T-helper 2 cell treated with Interferon-gamma antibody and Interleukin-4, amounts not matched to agents 5 μg/mL and 100 μg/mL, for 36 hours (primary cell): ENCODE measurements around the gene ZNG1F.
"Not testable (repeated sequence)": the region's sequence is repeated elsewhere in the genome, so short reads cannot be mapped to it uniquely, and the experiment has no call there.

Source experiments
- DNase-seq: peaks from one replicate; pipeline ENCODE4 v3.0.0; 2021; ENCODE audit warnings: low spot score
- H3K27ac Mint-ChIP-seq: one replicate; pipeline ENCODE4 v1.8.0; 2021; ENCODE audit warnings: mild to moderate bottlenecking, mixed read lengths
- H3K27me3 Mint-ChIP-seq: one replicate; pipeline ENCODE4 v1.8.0; 2021; ENCODE audit warnings: low read depth, mixed read lengths
- H3K36me3 Mint-ChIP-seq: one replicate; pipeline ENCODE4 v1.8.0; 2021; ENCODE audit warnings: low read depth, mixed read lengths
- H3K4me1 Mint-ChIP-seq: one replicate; pipeline ENCODE4 v1.8.0; 2021; ENCODE audit warnings: low read depth, mixed read lengths
- H3K4me3 Mint-ChIP-seq: one replicate; pipeline ENCODE4 v1.8.0; 2022; ENCODE audit warnings: mild to moderate bottlenecking, moderate library complexity, mixed read lengths
- H3K9me3 Mint-ChIP-seq: one replicate; pipeline ENCODE4 v1.8.0; 2021; ENCODE audit warnings: mixed read lengths

ZNG1F gene

GRCh38 chr9:41108816-41109215 lies 80.3 kb downstream of the ZNG1F start:
- H3K27me3 Mint-ChIP-seq, H3K4me3 Mint-ChIP-seq, H3K9me3 Mint-ChIP-seq, H3K36me3 Mint-ChIP-seq, H3K4me1 Mint-ChIP-seq, DNase-seq, H3K27ac Mint-ChIP-seq: not testable (repeated sequence)

DNA sequence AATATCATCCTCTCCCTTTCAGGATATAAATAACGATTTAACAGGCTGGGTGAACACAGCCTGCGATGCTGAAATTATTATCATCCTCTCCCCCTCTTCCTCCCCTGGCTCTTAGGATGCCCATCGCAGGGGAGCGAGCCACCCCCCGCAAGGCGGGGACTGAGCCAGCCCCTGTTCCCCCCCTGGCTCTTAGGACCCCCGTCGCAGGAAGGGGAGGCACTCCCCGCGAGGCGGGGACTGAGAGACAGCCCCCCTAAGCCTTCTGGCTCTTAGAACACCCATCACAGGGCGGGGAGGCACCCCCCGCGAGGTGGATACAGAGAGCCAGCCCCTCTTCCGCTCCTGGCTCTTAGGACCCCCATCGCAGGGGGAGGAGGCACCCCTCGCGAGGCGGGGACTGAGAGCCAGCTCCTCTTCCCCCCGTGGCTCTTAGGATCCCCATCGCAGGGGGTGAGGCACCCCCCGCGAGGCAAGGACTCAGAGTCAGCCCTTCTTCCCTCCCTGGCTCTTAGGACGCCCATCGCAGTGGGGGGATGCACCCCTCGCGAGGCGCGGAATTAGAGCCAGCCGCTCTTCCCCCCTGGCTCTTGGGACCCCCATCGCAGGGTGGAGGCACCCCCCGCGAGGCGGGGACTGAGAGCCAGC lies 82.5 kb downstream of the ZNG1F start:
- not testable (repeated sequence) for DNase-seq, H3K9me3 Mint-ChIP-seq, H3K36me3 Mint-ChIP-seq, H3K4me1 Mint-ChIP-seq, H3K27ac Mint-ChIP-seq, H3K4me3 Mint-ChIP-seq, H3K27me3 Mint-ChIP-seq

DNA sequence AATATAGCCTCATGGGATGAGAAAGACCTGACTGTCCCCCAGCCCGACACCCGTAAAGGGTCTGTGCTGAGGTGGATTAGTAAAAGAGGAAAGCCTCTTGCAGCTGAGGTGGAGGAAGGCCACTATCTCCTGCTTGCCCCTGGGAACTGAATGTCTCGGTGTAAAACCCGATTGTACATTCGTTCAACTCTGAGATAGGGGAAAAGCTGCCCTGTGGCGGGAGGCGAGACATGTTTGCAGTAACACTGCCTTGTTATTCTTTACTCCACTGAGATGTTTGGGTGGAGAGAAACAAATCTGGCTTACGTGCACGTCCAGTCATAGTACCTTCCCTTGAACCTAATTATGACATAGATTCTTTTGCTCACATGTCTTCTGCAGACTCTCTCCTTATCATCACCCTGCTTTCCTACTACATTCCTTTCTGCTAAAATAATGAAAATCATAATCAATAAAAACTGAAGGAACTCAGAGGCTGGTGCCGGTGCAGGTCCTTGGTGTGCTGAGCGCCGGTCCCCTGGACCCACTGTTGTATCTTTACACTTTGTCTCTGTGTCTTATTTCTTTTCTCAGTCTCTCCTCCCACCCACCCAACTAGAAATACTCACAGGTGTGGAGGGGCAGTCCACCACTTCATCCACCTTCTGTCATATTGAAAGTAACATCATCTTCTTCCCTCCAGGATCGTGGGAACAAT lies 83.4 kb downstream of the ZNG1F start:
- not testable (repeated sequence) for H3K27me3 Mint-ChIP-seq, H3K4me1 Mint-ChIP-seq, H3K9me3 Mint-ChIP-seq, H3K36me3 Mint-ChIP-seq, H3K27ac Mint-ChIP-seq, DNase-seq, H3K4me3 Mint-ChIP-seq

DNA sequence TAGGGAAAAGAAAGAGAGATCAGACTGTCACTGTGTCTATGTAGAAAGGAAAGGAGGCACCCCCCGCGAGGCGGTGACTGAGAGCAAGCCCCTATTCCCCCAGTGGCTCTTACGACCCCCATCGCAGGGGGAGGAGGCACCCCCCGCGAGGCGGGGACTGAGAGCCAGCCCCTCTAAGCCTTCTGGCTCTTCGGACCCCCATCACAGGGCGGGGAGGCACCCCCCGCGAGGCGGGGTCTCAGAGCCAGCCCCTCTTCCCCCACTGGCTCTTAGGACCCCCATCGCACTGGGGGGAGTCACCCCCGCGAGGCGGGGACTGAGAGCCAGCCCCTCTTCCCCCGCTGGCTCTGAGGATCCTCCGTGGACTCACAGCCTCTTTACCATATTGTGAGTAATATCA lies 84.6 kb downstream of the ZNG1F start:
- H3K4me1 Mint-ChIP-seq, H3K4me3 Mint-ChIP-seq, DNase-seq, H3K9me3 Mint-ChIP-seq, H3K36me3 Mint-ChIP-seq, H3K27ac Mint-ChIP-seq, H3K27me3 Mint-ChIP-seq: not testable (repeated sequence)

DNA sequence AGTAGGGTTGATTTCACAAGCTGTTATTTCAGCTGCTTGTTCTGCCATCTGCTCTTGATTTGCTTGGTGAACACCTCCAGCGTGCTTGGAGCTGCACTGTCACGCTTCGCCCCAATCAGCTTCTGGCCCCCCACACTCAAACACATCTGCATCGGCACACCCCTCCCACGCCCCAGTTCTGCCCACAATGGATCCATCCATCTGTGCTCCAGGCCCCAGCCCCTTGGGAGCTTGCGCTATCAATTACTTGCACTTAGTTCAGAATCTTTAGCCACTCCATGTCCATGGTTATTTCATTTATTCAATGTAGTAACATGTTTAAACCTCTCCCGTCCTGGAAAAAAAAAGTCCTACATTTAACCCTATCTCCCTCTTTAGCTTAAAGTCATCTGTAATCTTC lies 88.6 kb downstream of the ZNG1F start:
- H3K4me3 Mint-ChIP-seq: not testable (repeated sequence)

DNA sequence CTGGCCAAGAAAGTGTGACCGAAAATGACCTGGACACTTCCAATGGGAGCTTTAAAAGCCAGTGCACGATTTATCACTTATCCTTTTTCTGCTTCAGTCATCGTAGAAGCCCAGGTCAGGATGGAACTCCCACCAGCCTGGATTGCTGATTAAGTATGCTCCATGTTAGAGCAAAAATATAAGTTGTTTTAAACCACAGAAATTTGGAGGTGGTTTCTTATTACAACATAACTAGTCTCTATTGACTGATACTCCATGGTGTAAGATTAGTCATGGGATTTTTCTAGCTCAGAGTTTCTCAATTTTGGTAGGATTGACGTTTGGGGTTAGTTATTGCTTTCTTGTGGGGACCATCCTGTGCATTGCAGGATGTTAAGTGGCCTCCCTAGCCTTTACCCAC lies 90.4 kb downstream of the ZNG1F start:
- not testable (repeated sequence) for DNase-seq, H3K36me3 Mint-ChIP-seq, H3K27ac Mint-ChIP-seq, H3K27me3 Mint-ChIP-seq, H3K4me3 Mint-ChIP-seq, H3K4me1 Mint-ChIP-seq, H3K9me3 Mint-ChIP-seq

More for the DNA sequence above, 88.6 kb downstream of the ZNG1F start:
- not testable (repeated sequence) for H3K27ac Mint-ChIP-seq, H3K4me1 Mint-ChIP-seq, DNase-seq, H3K36me3 Mint-ChIP-seq, H3K27me3 Mint-ChIP-seq, H3K9me3 Mint-ChIP-seq

DNA sequence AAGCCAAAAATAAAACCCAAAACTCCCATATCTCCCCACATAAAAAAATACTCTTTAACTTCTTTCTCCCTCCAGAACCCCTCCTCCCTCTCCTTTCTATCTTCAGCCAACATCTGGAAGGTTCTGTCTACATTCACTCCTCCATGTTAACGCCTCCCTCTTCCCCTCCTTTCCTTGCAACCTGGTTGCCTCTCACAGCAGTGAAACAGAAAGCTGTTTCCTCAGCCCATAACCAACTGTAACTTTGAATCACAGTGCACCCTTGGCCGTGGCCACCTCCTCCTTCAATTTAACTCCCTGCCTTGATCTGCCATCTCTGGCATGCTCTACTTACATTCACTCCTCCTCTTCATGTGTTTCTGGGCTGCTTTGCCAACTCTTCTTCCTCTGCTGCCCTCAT lies 94.1 kb downstream of the ZNG1F start:
- not testable (repeated sequence) for DNase-seq, H3K27ac Mint-ChIP-seq, H3K4me1 Mint-ChIP-seq, H3K27me3 Mint-ChIP-seq, H3K9me3 Mint-ChIP-seq, H3K4me3 Mint-ChIP-seq, H3K36me3 Mint-ChIP-seq

DNA sequence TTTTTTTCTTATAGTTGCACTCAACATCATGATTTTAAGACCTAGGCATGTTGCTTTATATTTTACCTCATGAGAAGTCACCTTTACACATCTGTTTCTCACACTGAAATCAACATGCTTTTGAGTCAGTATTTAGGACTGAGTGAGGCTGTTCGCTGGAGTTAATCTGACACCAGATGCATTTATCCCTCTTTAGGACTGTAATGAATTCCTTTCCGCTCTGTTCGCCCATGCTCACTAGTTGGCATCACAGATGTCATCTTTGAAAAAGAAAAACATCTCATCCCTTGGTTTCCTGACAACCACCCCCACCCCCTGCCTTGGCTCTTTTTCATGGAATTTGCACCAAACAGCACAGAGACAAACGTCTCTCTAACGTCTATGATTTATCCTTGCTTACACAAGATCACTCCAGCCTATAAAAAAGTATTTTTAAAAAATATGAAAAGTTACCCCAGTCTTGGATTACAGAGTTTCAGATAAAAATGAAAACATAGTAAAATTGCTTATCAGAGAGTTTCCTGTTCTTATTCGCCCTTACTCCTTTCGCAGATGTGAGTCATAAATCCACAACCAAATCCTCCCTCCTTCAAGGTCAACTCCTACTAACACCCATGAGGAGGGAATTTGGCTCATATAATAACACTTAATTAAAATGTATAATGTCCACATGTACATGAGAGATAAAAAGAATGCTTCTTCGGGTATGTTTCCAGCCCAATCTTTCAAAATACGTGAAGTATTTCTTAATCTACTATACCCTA lies 94.9 kb downstream of the ZNG1F start:
- not testable (repeated sequence) for H3K4me3 Mint-ChIP-seq, H3K36me3 Mint-ChIP-seq, DNase-seq, H3K27me3 Mint-ChIP-seq, H3K27ac Mint-ChIP-seq, H3K9me3 Mint-ChIP-seq, H3K4me1 Mint-ChIP-seq

DNA sequence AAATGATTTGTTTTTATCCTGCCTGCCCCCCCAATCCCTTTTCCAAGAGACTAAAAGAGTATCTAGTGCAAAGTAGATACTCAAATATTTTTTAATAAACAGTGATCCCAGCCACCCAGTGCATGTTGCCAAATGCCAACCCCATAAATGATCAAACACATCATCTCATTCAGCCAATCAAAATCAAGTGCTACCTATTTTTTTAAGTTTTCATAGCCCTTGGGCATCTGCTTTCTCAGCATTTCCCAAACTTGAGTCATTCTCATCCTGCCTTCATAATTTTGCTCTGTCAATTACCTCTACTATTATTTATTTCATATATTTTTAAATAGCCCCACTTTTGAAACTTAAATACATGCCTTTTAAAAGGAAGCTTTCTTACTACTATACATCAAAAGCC lies 98.2 kb downstream of the ZNG1F start:
- not testable (repeated sequence) for H3K9me3 Mint-ChIP-seq, H3K4me3 Mint-ChIP-seq, DNase-seq, H3K27ac Mint-ChIP-seq, H3K4me1 Mint-ChIP-seq, H3K36me3 Mint-ChIP-seq
- H3K27me3 Mint-ChIP-seq: peaks cover 13% of the 10 kb centered on the region

GRCh38 chr9:41090386-41090785 lies 98.7 kb downstream of the ZNG1F start:
- H3K4me3 Mint-ChIP-seq, H3K36me3 Mint-ChIP-seq, DNase-seq, H3K9me3 Mint-ChIP-seq, H3K27ac Mint-ChIP-seq, H3K4me1 Mint-ChIP-seq: not testable (repeated sequence)
- H3K27me3 Mint-ChIP-seq: peaks cover 14% of the 10 kb centered on the region

DNA sequence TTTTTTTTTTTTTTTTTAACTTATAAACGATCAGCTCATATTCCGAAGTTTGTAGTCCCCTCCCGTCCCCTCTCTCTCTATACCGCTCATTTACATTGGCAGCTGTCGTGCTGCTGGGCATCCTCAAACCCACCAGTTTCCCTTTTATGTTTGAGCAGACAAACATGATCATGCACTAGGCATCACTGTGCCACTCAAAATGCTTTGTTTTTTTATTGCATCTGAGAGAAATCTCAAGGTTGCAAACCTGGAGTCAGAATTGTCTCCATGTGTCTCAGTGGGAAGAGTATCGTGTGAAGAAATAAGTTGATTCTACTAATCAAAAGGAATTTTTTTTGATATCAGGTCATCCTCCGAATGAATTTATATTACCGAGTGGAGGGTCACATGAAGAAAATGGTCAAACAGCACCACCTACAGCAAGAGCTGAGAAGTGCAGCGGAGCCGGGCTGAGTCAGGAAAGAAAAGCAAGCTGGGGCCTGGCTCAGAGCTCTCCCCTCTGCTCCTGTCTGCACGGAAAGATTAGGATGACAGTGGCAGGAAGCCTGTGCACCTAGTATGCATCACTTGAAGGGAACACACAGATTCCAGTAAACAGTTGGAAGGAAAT lies 100.6 kb downstream of the ZNG1F start:
- not testable (repeated sequence) for H3K4me1 Mint-ChIP-seq, H3K9me3 Mint-ChIP-seq, H3K36me3 Mint-ChIP-seq, H3K27ac Mint-ChIP-seq, H3K4me3 Mint-ChIP-seq, DNase-seq
- H3K27me3 Mint-ChIP-seq: peaks cover 19% of the 10 kb centered on the region

DNA sequence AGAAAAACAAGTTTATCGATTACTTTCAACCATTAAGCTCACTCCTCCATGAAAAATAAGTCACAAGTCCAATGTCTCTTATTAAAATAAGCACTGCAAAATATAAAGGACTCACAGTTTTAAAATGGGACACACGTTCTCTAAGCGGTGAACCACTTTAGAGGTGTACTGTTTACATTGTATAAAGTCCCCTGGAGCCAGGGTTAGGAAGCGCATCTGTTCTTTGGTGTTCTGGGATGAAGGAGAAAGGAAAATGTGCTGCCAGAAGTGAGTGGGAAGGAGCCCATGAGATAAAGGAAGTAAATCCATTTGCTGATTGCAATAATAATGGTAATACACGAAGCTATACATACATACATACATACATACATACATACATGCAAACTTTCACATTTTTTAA lies 101.2 kb downstream of the ZNG1F start:
- peaks cover 19% of the 10 kb centered on the region for H3K27me3 Mint-ChIP-seq
- not testable (repeated sequence) for H3K27ac Mint-ChIP-seq, H3K36me3 Mint-ChIP-seq, H3K4me1 Mint-ChIP-seq, H3K4me3 Mint-ChIP-seq, H3K9me3 Mint-ChIP-seq, DNase-seq

DNA sequence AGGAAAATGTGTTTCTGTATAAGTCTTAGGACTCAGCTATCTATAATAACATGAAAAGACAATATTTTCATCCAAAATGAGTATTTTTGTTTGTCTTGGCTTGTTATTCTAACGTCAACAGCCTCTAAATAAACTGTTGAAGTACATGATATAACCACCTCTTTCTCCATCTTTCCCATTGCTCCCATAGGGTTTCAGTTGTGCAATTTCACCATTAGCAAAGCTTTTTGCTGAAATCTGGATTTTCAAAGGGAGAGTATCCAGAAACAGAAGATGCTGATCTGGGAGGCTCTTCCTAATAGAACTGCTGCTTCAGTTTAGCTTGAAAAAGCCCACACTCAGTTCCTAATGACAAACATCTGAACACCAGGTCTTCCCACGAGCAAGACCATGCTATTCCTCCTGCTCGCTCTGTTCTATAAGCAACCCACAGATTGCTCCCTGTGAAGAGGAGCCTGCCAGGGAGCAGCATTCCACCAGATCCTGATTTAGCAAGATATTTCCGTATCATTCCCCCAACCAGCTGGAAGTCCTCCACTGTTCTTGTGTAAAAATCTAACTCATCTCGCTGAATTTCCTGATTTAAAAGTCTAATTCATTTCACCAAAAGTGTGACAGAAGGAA lies 101.8 kb downstream of the ZNG1F start:
- peaks cover 22% of the 10 kb centered on the region for H3K27me3 Mint-ChIP-seq
- H3K4me3 Mint-ChIP-seq, DNase-seq, H3K4me1 Mint-ChIP-seq, H3K27ac Mint-ChIP-seq, H3K9me3 Mint-ChIP-seq, H3K36me3 Mint-ChIP-seq: not testable (repeated sequence)

- DNase-seq, H3K9me3 Mint-ChIP-seq, H3K4me1 Mint-ChIP-seq, H3K36me3 Mint-ChIP-seq, H3K4me3 Mint-ChIP-seq, H3K27ac Mint-ChIP-seq: not testable (repeated sequence)
- peaks cover 23% of the 10 kb centered on the region for H3K27me3 Mint-ChIP-seq
Observed at GRCh38 chr9:41086685-41087084, 102.4 kb downstream of the ZNG1F start.
